ENCODE measurements around the gene CCNL2.

GRCh38 chr1:1390675-1391074 lies 8.5 kb downstream of the CCNL2 start:
- TF ChIP-seq, protein P1, sequence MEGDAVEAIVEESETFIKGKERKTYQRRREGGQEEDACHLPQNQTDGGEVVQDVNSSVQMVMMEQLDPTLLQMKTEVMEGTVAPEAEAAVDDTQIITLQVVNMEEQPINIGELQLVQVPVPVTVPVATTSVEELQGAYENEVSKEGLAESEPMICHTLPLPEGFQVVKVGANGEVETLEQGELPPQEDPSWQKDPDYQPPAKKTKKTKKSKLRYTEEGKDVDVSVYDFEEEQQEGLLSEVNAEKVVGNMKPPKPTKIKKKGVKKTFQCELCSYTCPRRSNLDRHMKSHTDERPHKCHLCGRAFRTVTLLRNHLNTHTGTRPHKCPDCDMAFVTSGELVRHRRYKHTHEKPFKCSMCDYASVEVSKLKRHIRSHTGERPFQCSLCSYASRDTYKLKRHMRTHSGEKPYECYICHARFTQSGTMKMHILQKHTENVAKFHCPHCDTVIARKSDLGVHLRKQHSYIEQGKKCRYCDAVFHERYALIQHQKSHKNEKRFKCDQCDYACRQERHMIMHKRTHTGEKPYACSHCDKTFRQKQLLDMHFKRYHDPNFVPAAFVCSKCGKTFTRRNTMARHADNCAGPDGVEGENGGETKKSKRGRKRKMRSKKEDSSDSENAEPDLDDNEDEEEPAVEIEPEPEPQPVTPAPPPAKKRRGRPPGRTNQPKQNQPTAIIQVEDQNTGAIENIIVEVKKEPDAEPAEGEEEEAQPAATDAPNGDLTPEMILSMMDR (IDR thresholded peaks at IDR 0.05; ENCODE audit: low read depth, low read length), result no peak
- TF ChIP-seq EZH2phosphoT487 (IDR thresholded peaks at IDR 0.05; ENCODE audit: low read depth), result no peak
